Measurements from ENCODE around the gene SRPK2.

GRCh38 chr7:105173586-105173985 lies 215.1 kb downstream of the SRPK2 start:
- TF ChIP-seq GATA2 (IDR thresholded peaks at IDR 0.05; ENCODE audit: low read depth, low read length) (no peak), GATA3 (IDR thresholded peaks at IDR 0.05; ENCODE audit: low read depth, low read length) (no peak)
